Globus pallidus (tissue), 1 donor: ENCODE results near the gene GAN.
"Not testable (repeated sequence)": the region's sequence is repeated elsewhere in the genome, so short reads cannot be mapped to it uniquely, and the experiment has no call there.

Experiments
- DNase-seq: peaks from one replicate; pipeline ENCODE4 v3.0.0-alpha.2; 2015; ENCODE audit warnings: low spot score

GAN gene

DNA sequence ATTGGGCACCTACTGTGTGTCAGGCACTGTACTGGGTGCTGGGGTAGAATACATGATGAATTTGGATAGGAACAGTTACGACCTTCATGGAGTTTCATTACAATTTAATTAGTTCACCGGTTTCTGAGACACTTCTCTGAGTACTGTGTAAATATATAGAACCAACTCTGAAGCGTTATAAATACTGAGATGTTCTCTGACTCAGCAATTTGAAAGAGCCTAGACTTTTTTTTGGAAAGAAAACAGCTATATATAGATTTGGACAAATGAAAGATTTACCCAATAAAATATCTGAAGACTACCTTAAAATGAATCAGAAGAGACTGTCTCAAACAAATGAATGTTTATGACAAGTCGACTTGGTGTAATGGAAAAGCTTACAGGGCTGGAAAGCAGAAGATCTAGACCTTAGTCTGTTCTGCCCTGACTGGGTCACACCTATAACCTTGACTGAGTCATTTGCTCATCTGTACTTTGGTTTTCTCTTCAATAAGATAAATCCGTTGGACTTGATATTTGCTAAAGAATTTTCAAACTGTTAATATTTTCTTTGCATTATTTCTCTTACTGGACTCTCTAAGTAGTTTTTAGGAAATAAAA lies 4.6 kb upstream of the GAN start:
- no peak for DNase-seq

DNA sequence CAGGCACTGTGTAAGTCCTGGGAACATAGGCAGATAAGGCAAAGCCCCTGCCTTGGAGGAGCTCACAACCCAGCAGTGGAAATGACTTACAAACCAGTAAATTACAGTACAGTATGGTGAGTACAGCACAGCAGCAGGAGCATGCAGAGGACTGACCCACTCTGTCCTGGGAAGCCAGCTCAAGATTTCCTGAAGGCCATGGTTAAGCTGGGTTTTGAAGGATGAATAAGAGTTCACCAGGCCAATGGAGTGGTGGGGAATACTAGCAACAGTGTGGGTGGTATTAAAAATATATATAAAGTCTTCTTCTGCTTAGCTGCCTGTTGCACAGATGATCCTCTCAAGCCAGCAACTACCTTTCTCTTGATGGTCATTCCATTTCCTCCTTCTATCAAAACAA lies 3.0 kb upstream of the GAN start:
- DNase-seq, result no peak

DNA sequence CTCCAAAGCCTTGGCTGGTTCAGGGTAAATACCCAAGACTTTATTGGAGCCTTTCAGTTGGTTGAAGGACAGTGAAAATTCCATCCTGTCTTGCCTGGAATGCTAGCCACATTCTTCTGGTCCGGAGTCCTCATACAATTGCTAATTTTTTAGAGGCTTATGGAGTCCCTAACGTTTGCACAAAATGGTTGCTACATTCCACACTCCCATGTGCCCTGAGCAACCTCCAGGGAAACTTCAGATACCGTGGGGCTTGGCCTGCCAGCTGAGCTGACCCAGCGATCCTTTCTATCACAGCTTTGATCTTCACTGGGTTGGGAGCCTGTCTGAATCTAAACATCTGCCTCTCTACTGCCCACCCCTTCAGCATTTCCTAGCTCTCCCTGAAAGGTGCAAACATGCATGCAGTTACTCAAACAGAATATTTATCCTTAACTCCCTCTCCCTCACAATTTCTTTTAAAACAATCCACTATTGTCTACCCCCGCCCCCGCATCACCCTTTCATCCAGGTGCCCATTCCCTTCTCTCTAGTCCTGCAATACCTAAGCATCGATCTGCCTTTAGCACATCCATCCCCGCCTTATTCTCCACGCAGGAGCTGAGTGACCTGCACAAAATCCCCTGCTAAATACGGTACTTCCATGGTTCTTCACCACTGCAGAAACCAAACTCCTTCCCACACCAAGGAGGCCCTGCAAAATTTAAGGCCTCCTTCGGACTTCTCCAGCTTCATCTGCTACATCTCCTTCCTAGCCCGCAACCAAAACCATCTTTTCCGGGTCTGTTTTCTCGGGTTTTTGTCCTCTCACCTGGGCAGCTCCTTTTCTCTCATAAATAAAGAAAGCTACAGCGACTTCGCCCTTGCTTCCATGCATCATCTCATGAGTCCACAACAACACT lies 810 bp upstream of the GAN start:
- no peak for DNase-seq

DNA sequence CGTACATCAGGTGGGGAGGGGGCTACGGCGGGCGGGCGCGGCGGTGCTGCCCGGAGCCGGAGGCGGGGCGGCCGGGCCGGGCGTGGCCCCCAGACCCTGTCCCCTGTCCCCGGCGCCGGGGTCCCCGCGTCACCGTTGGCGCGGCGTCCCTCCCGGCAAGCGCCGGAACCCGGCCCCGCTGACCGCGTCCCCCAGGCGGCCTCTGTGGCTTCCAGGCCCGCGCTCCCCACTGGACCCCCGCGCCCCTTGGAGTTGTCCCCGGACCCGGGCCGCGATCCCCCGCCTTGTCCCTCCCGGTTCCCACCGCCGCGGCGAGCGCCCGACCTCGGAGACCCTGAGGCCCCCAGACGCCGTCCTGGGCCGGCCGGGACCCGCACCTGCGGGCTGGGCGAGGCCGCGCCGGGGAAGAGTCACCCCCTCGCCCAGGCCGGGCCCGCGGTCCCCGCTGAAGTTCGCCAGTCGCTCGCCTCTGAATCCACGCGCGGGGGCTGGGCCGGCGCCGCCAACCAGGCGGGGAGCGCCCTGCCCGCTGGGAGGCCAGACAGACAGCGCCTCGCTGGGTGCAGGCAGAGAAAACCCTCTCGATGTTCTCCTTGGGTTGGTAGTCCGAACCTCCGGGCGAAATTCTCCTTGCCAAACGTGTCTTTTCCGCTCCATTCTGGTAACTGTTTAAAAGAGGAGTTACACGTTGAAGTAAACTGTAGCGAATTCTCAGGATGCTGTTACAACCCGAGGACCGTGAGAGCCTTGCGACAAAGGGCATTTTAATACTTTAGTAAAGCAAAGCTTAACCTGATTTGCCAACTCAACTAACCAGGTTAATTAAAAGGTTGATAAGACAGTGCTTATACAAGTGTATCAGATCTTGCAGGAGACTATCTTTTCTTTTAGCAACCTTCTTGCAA lies 761 bp downstream of the GAN start:
- no peak for DNase-seq

DNA sequence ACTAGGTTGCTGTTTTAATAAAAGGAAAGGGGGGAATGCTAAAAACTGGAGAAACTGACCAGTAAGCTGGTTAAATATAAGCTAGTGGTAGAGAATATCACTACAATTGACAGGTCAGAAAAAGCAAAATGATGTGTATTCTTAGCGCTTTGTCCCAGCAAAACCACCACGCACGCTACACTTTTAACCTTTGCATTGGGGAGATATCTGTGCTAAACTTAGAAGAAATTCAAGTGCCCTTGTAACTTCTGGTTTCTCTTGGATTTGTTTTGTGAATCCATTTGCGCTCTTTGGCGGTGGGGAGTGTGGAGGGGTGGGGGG lies 1.4 kb downstream of the GAN start:
- no peak for DNase-seq

DNA sequence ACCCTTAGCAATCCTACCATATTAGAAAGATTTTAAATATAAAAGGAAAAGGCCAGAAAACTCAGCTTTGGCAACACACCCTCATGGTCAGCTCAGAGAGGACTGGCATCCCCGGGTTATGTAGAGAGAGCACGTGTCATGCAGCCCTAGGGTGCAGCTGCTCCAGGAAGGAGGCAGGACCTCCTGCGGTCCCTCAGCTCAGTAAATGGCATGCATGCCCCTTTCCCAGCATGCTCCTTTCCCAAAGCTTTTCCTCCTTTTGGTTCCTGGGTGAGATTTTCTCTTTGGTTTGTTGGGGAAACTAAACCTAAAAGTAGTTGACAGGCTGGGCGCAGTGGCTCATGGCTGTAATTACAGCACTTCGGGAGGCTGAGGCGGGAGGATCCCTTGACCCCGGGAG lies 3.9 kb downstream of the GAN start:
- DNase-seq, result no peak

DNA sequence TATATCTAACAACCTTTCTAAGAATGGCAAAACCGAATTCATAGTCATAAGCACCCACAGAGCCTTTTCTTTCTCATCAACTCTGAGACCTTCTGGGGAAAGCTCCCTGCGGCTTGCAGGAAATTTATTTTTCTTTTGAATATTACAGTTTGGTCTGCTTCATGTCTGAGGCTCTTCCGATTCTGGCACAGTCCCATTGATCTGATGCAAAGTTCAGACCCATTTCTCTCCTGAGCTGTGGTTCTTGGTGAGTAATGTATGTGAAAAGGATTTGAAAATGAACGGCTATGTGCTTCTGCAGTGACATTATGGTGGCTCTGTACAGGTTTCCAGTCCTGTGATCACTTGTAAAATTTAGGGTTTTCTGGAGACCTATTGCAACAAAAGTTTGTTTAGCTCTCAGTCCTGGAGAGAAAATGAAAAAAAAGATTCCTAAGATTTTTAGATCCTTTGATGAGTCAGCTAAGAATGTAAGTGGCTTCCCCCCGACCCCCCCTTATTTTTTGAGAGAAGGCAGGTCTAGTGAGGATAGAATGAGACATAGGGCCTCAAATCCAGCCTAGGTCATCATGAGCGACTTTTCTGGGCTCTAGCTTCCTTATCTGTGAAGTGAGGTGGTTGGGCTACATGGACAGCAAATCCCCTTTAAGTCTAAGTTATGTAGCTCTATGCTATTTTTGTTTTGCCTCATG lies 4.6 kb downstream of the GAN start:
- DNase-seq, result no peak

DNA sequence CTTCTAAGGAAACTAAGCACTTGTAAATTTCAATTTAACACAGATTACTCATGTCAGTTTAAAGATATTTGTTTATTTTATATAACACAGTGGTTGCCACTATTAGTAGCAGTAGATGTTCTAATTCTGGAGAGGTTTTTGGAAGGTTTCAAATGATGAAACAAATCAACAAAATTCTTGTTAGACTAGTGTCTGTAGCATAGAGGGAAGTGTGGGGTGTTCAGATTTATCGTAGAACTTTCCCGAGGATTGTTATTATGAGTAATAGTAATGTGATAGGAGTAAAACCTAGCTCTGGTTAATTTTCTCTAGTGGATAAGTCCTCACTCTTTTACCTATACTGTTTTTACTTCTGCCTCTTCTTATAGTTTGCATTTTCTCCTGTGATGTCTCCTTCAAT lies 6.3 kb downstream of the GAN start:
- DNase-seq, result no peak

DNA sequence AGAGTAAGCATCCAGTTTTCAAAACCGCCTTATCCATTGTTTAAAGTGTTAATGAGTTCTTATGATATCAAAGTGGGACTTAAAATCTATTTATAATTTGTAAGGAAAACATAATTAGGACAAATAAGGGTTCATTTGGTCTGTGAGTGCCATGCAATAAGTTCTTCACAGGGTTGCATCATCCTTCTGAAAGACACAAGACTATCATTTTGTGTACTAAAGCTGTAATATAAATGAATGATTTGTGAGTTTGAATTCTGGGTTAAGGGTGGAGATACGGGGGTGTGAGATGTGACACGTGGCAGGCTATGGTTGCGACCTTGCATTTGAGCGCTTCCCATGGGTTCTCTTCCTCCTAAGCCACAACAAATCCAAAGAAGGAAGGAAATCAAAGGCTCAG lies 6.8 kb downstream of the GAN start:
- DNase-seq, result no peak

DNA sequence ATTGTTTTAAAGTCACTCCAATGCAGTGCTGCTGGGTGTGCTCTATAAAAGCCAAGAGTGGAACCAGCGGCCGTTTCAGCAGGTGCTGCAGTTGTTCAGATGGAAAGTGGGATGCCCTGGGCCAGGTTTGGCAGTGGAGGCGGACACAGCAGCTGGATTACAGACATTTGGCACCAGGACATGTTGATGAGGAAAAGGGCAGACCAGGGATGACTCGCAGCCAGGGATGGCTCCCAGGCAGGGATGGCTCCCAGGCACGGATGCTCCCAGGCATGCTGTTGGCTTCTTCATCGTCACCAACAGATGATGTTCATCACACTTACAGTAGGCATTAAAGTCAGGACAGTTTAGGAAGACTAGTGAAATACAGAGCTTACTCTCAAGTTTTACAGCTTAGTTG lies 10.0 kb downstream of the GAN start:
- no peak for DNase-seq

DNA sequence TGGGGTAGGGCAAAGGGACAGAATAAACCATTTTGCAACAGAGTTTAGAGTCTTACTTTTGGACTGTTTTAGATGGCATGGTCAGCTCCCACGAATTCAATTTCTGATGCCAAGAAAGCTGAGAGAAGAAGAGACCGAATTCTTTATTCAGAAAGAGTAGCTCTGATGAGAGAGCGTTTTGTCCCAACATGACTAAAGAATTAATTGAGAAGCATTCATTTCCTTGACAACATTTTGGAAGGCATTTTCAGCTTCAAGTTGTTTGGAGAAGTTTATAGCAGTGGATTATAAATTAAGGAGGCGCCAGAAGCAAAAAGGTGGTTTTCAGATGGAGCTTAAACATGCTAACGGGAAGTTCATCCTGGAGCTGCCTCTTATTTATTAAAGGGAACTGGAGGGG lies 12.2 kb downstream of the GAN start:
- DNase-seq, result peak; percentile 61

DNA sequence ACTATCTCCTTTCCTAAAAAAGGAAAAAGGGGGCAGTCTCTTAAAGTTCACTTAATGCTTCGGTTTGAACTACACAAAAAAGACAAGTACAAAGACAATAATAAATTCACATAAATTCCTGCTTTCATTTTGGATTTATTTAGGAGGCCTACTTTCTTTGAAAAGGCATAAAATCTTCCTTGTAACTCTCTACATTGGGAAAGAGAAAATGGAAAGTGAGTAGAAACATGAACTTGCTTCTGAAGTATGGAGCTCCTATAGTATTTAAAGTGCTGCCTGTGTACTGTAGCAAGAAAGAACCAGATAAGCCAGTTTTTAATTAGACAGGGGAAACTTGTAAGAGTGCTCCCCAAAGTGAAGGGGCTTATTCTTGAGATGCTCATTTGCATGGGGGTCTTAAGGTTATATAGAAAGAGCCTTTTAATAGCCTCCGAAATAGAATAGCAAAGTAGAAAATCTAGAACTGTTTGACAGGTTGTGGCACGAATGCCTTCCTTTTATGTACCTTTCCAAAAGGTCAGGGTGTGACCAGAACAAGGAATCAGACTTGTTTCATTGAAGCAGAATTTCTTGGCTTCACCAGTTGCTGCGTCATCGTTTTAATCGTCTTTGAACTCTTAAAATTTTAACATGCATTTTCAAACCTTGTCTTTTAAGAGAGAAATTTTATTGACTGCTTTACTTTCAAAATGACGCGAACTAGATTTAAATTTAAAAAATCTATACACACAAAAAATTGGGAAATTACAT lies 12.9 kb downstream of the GAN start:
- no peak for DNase-seq

DNA sequence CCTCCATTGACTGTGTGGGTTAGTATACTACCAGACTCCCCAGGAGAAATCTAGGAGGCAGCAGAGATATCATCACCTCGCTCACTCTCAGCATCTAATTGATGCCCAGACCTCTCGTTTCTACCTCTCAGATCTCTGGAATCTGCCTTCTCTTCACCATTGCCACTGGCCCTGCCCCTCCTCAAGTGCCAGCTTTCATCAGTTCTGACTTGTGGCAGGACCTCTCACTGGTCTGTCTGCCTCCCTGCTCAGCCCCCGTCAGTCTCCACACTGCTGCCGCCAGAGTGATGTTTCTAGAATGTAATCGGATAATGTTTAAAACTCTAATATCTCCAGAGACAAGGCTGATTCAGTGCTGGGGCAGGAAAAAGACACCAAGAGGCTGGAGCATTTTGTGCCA lies 15.2 kb downstream of the GAN start:
- no peak for DNase-seq

DNA sequence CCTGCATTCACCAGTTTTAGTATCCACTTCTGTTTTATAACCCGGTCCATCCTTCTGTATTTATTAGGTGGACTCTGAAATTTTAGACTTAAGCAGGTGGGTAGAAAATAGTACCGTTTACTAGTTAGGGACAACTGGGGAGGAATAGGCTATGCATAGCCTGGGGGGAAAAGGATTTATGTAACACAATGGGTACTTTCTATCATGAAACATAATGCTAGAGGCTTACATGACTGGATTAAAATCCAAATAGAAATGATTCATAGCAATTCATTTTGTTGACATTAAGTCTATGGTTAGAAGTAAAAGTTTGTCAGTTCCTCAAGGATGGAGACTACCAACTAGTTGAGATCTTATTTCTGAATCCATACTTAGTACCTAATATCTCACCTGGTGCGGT lies 18.6 kb downstream of the GAN start:
- no peak for DNase-seq

DNA sequence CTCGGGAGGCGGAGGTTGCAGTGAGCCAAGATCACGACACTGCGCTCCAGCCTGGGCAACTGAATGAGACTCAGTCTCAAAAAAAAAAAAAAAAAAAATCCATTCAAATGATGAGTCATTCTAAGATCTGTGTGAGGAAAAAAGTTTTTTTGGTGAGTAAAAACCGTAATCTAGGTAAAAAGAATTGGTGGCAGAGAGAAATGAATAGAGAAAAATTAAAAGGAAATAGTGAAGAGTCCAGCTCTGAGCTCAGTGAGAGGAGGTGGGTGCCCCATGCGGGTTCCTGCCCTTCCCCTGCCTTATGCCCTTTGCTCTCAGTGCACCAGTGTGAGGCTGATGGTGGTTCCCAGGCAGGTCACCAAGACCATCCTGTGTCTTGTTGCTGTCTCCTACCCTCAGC lies 20.9 kb downstream of the GAN start:
- no peak for DNase-seq

DNA sequence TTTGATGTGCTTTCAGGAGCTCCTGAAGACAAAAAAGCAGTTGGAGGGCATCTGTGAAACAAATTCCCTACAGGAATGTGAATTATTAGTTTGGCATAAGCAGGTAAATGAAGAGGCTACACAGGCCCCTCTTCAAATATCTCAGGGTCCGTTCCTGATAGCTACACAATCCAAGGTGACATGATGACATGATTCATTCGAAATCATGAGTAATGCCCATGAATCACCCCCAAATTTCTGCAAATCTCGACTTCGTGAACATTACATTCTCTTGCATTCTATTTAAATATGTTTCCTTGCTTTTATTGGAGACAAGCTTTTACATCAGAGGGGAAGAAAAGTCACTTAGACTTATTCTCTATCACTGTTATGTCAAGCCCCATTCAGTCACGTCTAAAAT lies 22.3 kb downstream of the GAN start:
- DNase-seq, result no peak

DNA sequence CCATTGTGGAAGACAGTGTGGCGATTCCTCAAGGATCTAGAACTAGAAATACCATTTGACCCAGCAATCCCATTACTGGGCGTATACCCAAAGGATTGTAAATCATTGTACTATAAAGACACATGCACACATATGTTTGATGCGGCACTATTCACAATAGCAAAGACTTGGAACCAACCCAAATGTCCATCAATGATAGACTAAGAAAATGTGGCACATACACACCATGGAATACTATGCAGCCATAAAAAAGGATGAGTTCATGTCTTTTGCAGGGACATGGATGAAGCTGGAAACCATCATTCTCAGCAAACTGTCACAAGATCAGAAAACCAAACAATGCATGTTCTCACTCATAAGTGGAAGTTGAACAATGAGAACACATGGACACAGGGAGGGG lies 30.4 kb downstream of the GAN start:
- not testable (repeated sequence) for DNase-seq

DNA sequence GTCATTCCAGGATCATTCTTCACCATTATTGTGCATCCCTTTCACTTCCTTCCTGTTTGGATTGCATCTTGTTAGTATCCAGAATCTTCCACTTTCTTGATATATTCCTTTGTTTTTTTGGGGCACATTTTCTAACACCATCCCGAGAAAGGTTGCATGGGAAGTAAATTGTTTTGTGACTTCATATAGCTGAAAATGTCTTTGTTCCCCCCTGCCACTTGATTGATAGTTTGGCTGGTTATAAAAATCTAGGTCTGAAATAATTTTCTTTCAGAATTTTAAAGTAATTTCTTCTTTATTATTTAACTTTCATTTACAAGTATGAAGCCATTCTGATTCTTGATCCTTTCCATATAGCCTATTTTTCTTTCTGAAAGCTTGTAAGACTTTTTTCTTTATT lies 32.7 kb downstream of the GAN start:
- no peak for DNase-seq

DNA sequence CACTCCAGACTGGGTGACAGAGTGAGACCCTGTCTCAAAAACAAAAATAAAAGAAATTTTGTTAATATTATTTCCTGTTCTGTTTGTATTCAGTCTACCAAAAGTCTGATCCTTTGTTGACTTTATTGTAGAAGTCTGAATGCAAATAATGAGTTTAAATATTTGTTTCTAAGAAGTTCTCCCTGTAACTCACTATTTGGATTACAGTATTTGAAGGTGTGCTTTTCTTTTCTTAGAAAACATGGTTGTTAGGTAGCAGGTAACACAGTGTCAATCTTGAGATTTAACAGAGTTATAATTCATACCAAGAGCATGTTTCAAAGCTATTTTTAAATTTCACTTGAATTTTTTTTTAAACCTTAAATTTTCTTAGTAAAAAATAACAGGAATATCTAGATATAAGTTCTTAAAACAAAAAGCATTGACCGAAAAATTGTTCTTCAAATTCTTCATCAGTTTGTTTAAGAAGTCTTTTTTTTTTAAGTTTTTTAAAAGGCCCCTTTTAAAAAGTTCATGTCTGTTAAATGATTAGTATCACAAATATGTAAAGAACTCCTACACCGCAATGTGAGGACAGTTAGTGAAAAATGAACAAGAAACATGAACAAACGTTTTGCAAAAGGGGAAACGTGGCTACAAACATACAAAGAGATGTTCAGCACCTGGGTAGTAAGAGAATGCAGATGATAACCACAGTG lies 35.0 kb downstream of the GAN start:
- DNase-seq, result no peak

DNA sequence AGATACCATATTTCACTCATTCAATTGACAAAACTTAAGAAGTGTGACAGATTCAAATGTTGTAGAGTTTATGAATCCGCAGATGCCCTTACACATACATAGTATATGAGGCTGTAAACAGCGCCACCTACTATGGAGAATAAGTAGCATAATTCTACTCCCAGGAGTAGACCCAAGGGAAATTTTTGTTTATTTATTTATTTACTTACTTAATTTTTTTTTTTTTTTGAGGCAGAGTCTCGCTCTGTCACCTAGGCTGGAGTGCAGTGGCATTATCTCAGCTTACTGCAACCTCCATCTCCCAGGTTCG lies 35.5 kb downstream of the GAN start:
- DNase-seq, result no peak

DNA sequence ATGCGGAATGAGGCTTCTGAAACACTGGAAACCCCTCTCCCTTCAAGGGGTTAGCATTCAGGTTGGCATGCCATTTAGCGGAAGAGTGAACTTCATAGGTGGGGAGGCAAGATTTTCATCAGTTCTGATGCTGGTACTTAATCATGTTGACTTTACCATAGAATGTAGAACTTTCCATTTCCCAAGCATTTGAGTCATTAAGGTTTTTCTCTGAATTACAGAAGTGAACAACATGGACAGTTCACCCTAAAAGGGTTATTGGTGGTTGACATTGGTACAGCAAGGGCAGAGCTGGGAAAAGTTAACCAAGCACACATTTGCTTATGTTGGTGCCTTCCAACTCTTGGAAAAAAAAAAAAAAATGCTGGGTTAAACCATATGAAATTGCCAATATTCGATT lies 39.1 kb downstream of the GAN start:
- DNase-seq, result no peak
